LNCAP (cell line): ENCODE results near the gene EGLN1.

ENCODE experiments used
- CTCF ChIP-seq: fragments of 450-650 bp; IDR thresholded peaks from 2 replicates; pipeline ENCODE4 v1.5.1; 2017; ENCODE audit warnings: mild to moderate bottlenecking

EGLN1 gene

GRCh38 chr1:231395998-231396390 lies 26.1 kb downstream of the EGLN1 start:
- no peak for TF ChIP-seq CTCF

GRCh38 chr1:231395076-231395997 lies 26.8 kb downstream of the EGLN1 start:
- TF ChIP-seq CTCF: no peak

DNA sequence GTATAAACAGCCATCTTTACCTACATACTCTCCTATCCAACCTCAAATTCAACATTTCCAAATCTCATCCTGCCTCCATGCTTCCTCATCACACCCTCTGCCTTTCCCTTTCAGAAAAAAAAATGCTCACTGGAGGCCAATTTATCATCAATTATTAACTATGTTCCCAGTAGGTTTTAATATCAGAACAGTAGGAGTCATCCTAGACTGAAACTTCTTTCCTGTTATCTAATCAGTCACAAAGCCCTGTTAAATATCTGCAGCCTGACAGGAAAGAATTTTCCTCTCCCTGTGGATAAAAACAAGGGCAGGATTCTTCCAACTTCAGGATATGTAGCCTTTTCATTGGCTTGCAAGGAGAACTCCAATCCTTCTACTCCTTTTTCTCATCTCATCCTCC lies 28.4 kb downstream of the EGLN1 start:
- TF ChIP-seq CTCF: no peak

DNA sequence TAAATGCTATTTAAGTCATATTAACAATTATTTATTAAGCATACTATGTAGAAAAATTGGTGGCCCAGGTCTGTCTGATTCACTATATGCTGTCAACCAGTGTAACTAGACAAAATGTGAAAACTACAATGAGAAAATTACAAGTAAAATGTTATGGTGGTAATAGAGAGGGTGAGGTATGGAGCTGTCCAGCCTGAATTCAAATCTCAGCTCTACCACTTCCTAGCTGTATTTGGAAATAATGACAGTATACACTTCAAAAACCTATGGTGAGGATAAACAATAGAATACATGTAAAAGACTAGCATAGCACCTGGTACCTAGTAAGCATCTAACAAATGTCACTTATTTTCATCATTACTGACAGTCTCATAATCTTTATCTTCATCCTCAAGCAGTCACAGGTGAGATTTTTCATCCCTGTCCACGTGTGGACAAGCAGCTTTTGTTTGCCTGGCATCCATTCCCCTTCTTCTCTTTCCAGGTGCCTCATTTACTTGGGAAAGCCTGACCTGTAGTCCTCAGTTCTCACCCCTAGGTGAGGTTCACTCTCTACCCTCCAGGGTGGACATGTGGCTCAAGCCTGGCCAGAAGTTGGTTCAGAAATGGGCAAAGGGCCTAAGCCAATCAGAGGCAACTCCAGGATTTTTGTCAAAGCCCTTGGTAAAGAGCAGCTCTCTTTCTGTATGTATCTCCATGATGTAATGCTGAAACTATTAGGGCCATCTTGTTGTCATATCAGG lies 29.5 kb downstream of the EGLN1 start:
- no peak for TF ChIP-seq CTCF

DNA sequence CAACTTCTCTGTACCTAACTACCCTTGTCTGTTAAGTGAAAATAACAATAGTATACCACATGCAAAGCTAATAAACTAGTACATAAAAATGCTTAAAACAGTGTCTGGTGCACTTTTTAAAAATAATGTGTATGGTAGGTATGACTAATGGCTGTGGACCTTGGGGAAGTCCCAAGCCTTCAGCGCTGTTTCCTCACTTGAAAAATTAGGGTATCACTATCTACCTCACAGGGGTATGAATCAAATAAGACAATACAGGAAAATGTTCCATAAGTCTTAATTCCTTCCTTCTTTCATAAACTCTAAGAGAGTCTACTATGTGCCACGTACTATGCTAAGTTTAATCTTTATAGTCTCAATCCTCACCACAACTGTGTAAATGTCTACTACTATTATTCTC lies 32.0 kb downstream of the EGLN1 start:
- TF ChIP-seq CTCF: no peak

- no peak for TF ChIP-seq CTCF
Observed at GRCh38 chr1:231387770-231388669, 34.1 kb downstream of the EGLN1 start.

DNA sequence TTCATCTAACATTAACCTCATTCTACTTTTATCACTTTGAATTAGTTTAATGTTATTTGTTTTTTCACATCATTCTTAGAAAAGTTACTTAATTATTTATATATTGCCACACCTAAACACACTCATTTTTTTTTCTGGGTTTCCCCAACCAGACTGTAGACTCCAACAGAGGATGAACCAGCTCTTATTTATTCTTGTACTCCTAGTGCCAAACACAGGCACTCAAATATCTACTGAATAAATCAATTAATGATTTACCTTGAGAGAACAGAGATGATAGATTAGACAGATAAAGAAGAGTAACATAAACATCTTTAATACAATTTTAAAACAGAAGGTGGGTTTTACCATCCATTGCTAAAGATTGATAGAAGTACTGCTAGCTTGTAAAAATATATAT lies 35.6 kb downstream of the EGLN1 start:
- no peak for TF ChIP-seq CTCF
